ENCODE measurements around the gene ARFGAP3. TPM values are rescaled to one million over a fixed set of nuclear protein-coding genes. Genes with fewer than 3 reads are reported as not detected.
"Not testable (repeated sequence)": the region's sequence is repeated elsewhere in the genome, so short reads cannot be mapped to it uniquely, and the experiment has no call there.

Gene ARFGAP3
- total RNA-seq, 2 donors from 2014 or later = 38.0 to 46.3 TPM

DNA sequence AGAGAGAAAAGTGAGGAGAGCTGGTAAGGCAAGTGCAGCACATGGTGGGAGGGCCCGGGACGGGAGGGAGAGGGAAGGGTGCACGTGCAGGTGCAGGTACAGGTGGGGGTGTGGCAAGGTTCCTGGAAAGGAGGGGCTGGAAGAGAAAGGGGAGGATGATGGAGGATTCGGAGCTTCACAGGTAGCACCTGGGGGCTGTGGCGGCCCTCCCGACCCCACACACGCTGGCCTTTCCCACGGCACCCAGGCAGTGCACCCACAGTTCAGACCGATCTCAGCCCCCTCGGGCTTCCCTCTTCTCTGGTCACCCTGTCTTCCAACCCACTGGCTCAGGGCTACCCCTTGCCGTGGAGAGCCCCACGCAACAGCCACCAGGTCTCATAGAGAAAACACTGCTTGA lies 69.1 kb downstream of the ARFGAP3 start:
- no peaks in the 10 kb centered on the region for H3K27me3 Mint-ChIP-seq (ENCODE audit: low read depth)
- no peaks in the 10 kb centered on the region for H3K36me3 Mint-ChIP-seq (ENCODE audit: insufficient read depth in 2 of 2)
- H3K9me3 Mint-ChIP-seq = no peaks in the 10 kb centered on the region
- no peak overlapping the region for H3K27ac Mint-ChIP-seq
- H3K4me3 Mint-ChIP-seq = no peak overlapping the region
- H3K4me1 Mint-ChIP-seq (ENCODE audit: low read depth) = no peaks in the 10 kb centered on the region
- ATAC-seq (replicated peaks in 1 of 2) (no peak), DNase-seq (no peak)

DNA sequence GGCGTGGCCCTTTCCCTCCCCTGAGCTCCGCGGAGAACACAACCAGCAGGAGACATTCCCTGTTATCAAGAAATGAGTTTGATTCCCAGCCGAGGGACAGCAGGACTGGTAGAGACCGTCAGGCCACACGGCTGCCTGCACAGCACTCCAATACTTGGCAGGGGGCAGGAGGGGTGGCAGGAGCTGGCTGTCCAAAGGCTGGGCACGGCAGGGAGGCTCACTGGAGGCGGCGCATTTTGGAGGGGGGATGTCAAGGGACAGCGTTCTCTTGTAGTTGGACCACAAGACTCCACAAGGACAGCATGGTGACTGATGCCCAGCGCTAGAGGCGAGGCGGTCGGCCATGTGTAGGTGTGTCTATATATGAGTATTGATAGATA lies 69.7 kb downstream of the ARFGAP3 start:
- Mint-ChIP-seq H3K27me3 (ENCODE audit: low read depth) (no peaks in the 10 kb centered on the region), H3K36me3 (ENCODE audit: insufficient read depth in 2 of 2) (no peaks in the 10 kb centered on the region), H3K4me1 (ENCODE audit: low read depth) (no peaks in the 10 kb centered on the region), H3K27ac (peak overlapping the region; percentile 43), H3K4me3 (no peak overlapping the region), H3K9me3 (no peaks in the 10 kb centered on the region)
- DNase-seq (no peak), ATAC-seq (replicated peaks in 1 of 2) (no peak)

DNA sequence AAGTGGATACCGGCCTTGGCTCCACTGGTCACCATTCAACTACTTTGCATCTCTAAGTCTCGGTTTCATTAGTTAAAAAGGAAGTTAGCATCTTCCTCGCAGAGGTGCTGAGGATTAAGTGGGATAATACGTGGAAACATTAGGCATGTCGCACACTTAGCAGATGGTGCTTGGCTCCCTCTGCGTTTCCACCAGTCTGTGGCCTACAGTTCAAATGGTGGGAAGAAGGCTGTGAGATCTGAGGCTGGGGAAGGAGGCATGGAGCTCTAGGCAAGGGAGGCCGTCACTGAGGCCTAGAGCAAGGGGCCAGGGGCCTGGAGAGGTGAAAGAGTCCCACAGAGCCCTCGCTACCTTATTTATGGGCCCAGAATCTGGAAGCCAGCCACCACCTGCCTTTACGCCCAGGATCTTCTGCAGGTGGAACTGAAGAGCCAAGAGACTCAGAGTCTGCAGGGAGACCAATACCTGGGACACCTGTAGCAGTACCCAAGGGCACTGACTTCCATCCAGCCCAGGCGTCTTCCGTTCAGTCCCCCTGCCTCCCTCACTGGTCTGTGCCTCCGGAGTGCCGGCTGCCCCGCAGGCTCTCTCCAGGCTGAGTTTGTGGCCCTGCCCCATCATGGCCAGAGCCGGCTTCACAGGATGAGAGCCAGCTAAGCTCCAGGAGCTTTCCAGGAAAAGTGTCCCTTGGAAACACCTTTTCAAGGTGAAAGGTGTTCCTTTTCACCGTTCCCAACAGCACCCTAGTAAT lies 70.3 kb downstream of the ARFGAP3 start:
- no peak overlapping the region for H3K4me3 Mint-ChIP-seq
- no peaks in the 10 kb centered on the region for H3K27me3 Mint-ChIP-seq (ENCODE audit: low read depth)
- no peaks in the 10 kb centered on the region for H3K4me1 Mint-ChIP-seq (ENCODE audit: low read depth)
- ATAC-seq (replicated peaks in 1 of 2) (no peak), DNase-seq (no peak)
- no peaks in the 10 kb centered on the region for H3K36me3 Mint-ChIP-seq (ENCODE audit: insufficient read depth in 2 of 2)
- no peaks in the 10 kb centered on the region for H3K9me3 Mint-ChIP-seq
- H3K27ac Mint-ChIP-seq = no peak overlapping the region

DNA sequence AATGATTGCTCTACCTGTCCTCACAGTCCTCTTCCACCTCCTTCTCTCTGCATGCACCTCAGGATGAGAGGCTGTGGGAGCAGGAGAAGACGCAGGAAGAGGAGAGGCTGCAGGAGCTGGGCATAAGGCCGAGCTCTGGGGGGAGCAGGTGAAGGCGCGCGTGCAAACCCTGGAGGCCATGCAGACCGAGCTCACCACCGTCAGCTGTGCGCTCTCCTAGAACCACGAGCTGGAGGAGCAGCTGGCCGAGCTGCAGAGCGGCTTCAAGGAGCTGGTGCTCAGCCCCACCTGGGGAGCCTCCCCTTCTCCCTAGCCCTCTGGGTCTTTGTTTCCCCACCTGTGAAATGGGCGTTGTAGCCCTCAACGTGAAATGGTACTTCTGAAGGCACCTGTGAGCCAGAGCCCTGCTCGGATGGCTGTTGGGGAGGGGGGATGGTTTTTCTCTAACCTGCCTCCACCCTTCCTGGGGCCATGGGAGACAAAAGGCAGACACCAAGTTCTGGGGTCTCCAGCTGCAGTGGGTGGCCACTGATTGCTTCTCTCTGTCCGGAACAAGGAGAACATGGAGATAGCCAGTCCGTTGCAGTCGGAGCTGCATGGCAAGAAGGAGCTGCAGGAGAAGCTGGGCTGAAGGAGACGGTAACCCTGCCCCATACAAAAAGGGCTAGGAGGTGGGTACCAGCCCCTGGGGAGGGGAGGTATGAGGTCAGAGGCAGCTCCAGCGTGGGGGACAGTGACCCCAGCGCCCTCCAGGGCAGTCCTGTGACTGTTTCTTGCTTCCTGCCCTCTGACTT lies 71.2 kb downstream of the ARFGAP3 start:
- Mint-ChIP-seq H3K4me3 (no peak overlapping the region), H3K4me1 (ENCODE audit: low read depth) (no peaks in the 10 kb centered on the region), H3K36me3 (ENCODE audit: insufficient read depth in 2 of 2) (no peaks in the 10 kb centered on the region), H3K27me3 (ENCODE audit: low read depth) (no peaks in the 10 kb centered on the region), H3K27ac (no peak overlapping the region), H3K9me3 (no peaks in the 10 kb centered on the region)
- peak in 1 of 2 donors; percentile 15 for ATAC-seq (replicated peaks in 1 of 2)
- no peak for DNase-seq

DNA sequence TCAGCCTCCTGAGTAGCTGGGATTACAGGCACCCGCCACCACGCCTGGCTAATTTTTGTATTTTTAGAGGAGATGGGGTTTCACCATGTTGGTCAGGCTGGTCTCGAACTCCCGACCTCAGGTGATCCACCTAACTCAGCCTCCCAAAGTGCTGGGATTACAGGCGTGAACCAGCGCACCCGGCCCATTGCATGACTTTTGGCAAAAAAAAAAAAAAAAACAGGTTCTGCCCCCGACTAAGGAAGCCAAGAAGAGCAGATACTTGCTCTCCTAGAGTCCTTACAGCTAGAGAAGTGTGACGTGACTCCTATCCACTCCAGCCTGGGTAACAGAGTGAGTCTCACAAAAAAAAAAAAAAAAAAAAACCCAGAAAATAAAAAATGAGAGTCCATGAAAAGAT lies 74.8 kb downstream of the ARFGAP3 start:
- ATAC-seq (replicated peaks in 1 of 2); H3K36me3 Mint-ChIP-seq (ENCODE audit: insufficient read depth in 2 of 2); H3K4me1 Mint-ChIP-seq (ENCODE audit: low read depth); H3K9me3 Mint-ChIP-seq; H3K27ac Mint-ChIP-seq; H3K27me3 Mint-ChIP-seq (ENCODE audit: low read depth); DNase-seq; H3K4me3 Mint-ChIP-seq: not testable (repeated sequence)

DNA sequence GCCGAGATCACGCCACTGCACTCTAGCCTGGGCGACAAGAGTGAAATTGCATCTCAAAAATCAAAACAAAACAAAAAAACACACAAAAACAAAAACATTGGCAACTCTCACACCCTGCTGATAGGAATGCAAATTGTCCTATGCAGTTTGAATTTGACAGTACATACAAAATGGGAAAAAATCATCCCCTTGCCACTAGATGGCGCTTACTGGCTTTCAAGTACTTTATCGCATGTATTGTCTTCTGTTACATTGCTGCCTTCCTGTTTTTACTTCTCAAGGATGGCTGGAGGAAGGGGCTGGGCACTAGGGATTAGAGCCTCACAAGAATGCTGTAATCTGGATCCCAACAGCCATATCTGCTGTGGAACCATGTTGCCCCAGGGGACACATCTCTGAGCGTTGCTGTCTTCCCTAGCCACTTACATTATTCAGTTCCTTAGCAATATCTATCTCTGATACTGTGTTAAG lies 77.0 kb downstream of the ARFGAP3 start:
- Mint-ChIP-seq H3K9me3 (no peaks in the 10 kb centered on the region), H3K27ac (no peak overlapping the region), H3K27me3 (ENCODE audit: low read depth) (no peaks in the 10 kb centered on the region), H3K4me1 (ENCODE audit: low read depth) (no peaks in the 10 kb centered on the region), H3K36me3 (ENCODE audit: insufficient read depth in 2 of 2) (no peaks in the 10 kb centered on the region), H3K4me3 (no peak overlapping the region)
- DNase-seq = peak; percentile 48 to 56
- peak; percentile 46 to 57 for ATAC-seq (replicated peaks in 1 of 2)

DNA sequence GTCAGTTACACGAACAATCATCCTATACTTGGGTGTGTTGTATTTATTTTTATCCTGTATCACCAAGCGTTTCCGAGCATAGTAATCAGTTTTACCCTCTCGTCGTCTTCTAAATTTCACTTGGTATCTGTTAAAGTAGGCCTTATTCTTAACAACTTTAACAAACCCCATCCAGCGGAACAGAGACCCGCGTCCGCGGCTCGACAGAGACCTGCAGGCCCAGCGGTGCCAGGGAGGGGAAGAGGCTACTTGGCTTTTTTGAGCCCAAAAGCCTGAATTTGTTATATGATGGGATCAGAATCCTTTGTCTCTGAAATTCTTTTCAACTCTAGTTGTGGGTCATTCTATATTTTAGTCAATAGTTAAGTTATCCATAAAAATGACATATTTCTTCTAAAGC lies 79.9 kb downstream of the ARFGAP3 start:
- no peaks in the 10 kb centered on the region for H3K36me3 Mint-ChIP-seq (ENCODE audit: insufficient read depth in 2 of 2)
- ATAC-seq (replicated peaks in 1 of 2) = no peak
- DNase-seq = no peak
- no peak overlapping the region for H3K27ac Mint-ChIP-seq
- H3K4me1 Mint-ChIP-seq (ENCODE audit: low read depth) = no peaks in the 10 kb centered on the region
- no peaks in the 10 kb centered on the region for H3K9me3 Mint-ChIP-seq
- no peak overlapping the region for H3K4me3 Mint-ChIP-seq
- H3K27me3 Mint-ChIP-seq (ENCODE audit: low read depth) = no peaks in the 10 kb centered on the region

GRCh38 chr22:42773167-42773566 lies 83.9 kb downstream of the ARFGAP3 start:
- H3K36me3 Mint-ChIP-seq (ENCODE audit: insufficient read depth in 2 of 2) = no peaks in the 10 kb centered on the region
- no peak for DNase-seq
- no peak for ATAC-seq (replicated peaks in 1 of 2)
- no peaks in the 10 kb centered on the region for H3K4me1 Mint-ChIP-seq (ENCODE audit: low read depth)
- peaks cover under 1% of the 10 kb centered on the region for H3K27me3 Mint-ChIP-seq (ENCODE audit: low read depth)
- no peak overlapping the region for H3K4me3 Mint-ChIP-seq
- no peak overlapping the region for H3K27ac Mint-ChIP-seq
- no peaks in the 10 kb centered on the region for H3K9me3 Mint-ChIP-seq

- no peaks in the 10 kb centered on the region for H3K36me3 Mint-ChIP-seq (ENCODE audit: insufficient read depth in 2 of 2)
- H3K9me3 Mint-ChIP-seq = no peaks in the 10 kb centered on the region
- no peak overlapping the region for H3K27ac Mint-ChIP-seq
- H3K4me1 Mint-ChIP-seq (ENCODE audit: low read depth) = no peaks in the 10 kb centered on the region
- ATAC-seq (replicated peaks in 1 of 2) (no peak), DNase-seq (no peak)
- H3K4me3 Mint-ChIP-seq = no peak overlapping the region
- H3K27me3 Mint-ChIP-seq (ENCODE audit: low read depth) = peaks cover 5% of the 10 kb centered on the region
Measured at GRCh38 chr22:42772647-42773046, 84.4 kb downstream of the ARFGAP3 start.

- peaks cover 5% of the 10 kb centered on the region for H3K27me3 Mint-ChIP-seq (ENCODE audit: low read depth)
- no peak overlapping the region for H3K4me3 Mint-ChIP-seq
- ATAC-seq (replicated peaks in 1 of 2) (no peak), DNase-seq (no peak)
- H3K9me3 Mint-ChIP-seq = no peaks in the 10 kb centered on the region
- H3K36me3 Mint-ChIP-seq (ENCODE audit: insufficient read depth in 2 of 2) = no peaks in the 10 kb centered on the region
- no peak overlapping the region for H3K27ac Mint-ChIP-seq
- H3K4me1 Mint-ChIP-seq (ENCODE audit: low read depth) = no peaks in the 10 kb centered on the region
Measured at GRCh38 chr22:42770941-42771647, 86.0 kb downstream of the ARFGAP3 start.

DNA sequence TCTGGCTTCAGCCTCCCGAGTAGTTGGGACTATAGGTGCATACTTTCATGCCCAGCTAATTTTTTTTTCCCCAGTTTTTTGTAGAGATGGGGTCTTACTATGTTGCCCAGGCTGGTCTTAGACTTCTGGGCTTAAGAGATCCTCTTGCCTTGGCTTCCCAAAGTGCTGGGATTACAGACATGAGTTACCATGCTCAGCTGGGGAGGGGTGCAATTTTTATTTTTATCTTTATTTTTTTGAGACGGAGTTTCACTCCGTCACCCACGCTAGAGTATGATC lies 86.7 kb downstream of the ARFGAP3 start:
- no peak overlapping the region for H3K4me3 Mint-ChIP-seq
- H3K27me3 Mint-ChIP-seq (ENCODE audit: low read depth) = peaks cover 5% of the 10 kb centered on the region
- no peak overlapping the region for H3K27ac Mint-ChIP-seq
- no peaks in the 10 kb centered on the region for H3K9me3 Mint-ChIP-seq
- no peak for DNase-seq
- no peak for ATAC-seq (replicated peaks in 1 of 2)
- H3K4me1 Mint-ChIP-seq (ENCODE audit: low read depth) = no peaks in the 10 kb centered on the region
- H3K36me3 Mint-ChIP-seq (ENCODE audit: insufficient read depth in 2 of 2) = no peaks in the 10 kb centered on the region

DNA sequence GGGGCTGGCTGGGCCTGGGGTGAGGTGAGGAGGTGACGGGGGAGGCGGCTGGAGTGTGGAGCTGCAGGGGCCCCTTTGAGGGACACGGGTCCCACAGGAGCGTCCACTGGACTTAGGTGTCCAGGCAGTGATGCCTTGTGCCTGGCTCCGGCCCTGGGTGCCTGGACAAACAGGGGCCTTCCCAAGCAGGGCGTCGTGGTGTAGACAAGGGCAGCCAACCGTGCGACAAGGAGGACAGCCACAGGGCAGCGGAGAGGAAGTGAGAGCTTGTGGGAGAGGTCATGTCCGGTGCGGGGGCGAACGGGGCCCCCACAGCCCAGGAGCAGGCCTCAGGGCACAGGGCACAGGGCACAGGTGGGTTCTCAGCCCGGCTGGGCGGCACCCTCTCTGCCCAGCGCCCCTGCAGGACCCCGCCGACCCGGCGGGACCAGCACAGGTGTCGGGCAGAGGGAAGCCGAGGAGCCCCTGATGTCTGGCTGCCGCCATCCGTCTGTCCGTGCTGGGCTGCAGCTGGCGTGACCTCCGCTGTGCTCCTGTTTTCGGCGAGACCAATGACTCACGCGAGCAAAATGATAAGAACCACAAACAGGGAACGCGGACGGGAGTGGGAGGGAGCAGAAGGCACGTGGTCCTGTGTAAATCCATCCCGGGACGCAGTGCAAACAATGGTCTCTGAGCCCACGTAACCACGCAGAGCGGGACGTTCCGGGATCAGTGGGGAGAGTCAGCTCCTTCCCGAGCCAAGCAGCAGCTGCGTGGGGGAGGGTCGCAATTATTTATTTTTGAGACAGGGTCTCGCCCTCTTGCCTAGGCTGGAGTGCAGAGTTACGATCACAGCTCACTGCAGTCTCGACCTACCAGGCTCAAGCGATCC lies 87.3 kb downstream of the ARFGAP3 start:
- Mint-ChIP-seq H3K9me3 (no peaks in the 10 kb centered on the region), H3K27me3 (ENCODE audit: low read depth) (peaks cover 5% of the 10 kb centered on the region), H3K36me3 (ENCODE audit: insufficient read depth in 2 of 2) (no peaks in the 10 kb centered on the region), H3K27ac (no peak overlapping the region), H3K4me3 (no peak overlapping the region), H3K4me1 (ENCODE audit: low read depth) (no peaks in the 10 kb centered on the region)
- ATAC-seq (replicated peaks in 1 of 2) = no peak
- DNase-seq = no peak

- no peak overlapping the region for H3K4me3 Mint-ChIP-seq
- H3K27ac Mint-ChIP-seq = no peak overlapping the region
- DNase-seq (no peak), ATAC-seq (replicated peaks in 1 of 2) (no peak)
- H3K36me3 Mint-ChIP-seq (ENCODE audit: insufficient read depth in 2 of 2) = no peaks in the 10 kb centered on the region
- H3K27me3 Mint-ChIP-seq (ENCODE audit: low read depth) = peaks cover 5% of the 10 kb centered on the region
- H3K9me3 Mint-ChIP-seq = no peaks in the 10 kb centered on the region
- no peaks in the 10 kb centered on the region for H3K4me1 Mint-ChIP-seq (ENCODE audit: low read depth)
Measured at GRCh38 chr22:42769238-42769573, 87.9 kb downstream of the ARFGAP3 start.
